Common myeloid progenitor, CD34-positive (primary cell): Measurements from ENCODE around the gene BOD1L2.

ENCODE experiments used
- CTCF ChIA-PET: fragments of 350-600 bp; sonication (Branson Sonifier 250); formaldehyde crosslinking; loops from one replicate; lab custom pipeline; 2021; ENCODE audit warnings: antibody characterized with exemption; lab: Charles Lee
- POLR2A ChIA-PET: fragments of 350-600 bp; sonication (Branson Sonifier 250); formaldehyde crosslinking; loops from one replicate; lab custom pipeline; 2021; ENCODE audit warnings: antibody characterized with exemption; lab: Charles Lee
- DNase-seq, 3 donors: peaks; one replicate each; pipeline versions ENCODE4 v3.0.0 to v3.0.0-alpha.2; 2013
- H3K27ac ChIP-seq, 2 experiments: 1 replicate in 1 of 2; 2 replicates in 1 of 2; pipeline ENCODE4 v1.7.0; 2013; ENCODE audit warnings: inconsistent platforms in 2 of 2, low read length in 2 of 2, mild to moderate bottlenecking in 2 of 2, low read depth in 1 of 2, moderate library complexity in 1 of 2; ENCODE audit not compliant: severe bottlenecking in 2 of 2, insufficient read depth in 1 of 2, poor library complexity in 1 of 2
- H3K27me3 ChIP-seq, 5 experiments: replicated peaks in 2 of 5; 1 replicate in 3 of 5; 2 replicates in 2 of 5; pipeline versions ENCODE4 v1.6.1 to v1.7.0; 2013; ENCODE audit warnings: low read length in 4 of 5, mild to moderate bottlenecking in 2 of 5, moderate library complexity in 2 of 5, inconsistent platforms in 1 of 5; ENCODE audit not compliant: insufficient read depth in 5 of 5, control insufficient read depth in 4 of 5
- H3K36me3 ChIP-seq, 4 experiments: 1 replicate in 2 of 4; 2 replicates in 2 of 4; pipeline versions ENCODE4 v1.6.1 to v1.7.0; 2013; ENCODE audit warnings: low read length in 3 of 4, control low read depth in 1 of 4, mild to moderate bottlenecking in 1 of 4; ENCODE audit not compliant: control insufficient read depth in 4 of 4, insufficient read depth in 4 of 4
- H3K4me1 ChIP-seq, 4 experiments: 1 replicate in 3 of 4; 2 replicates in 1 of 4; pipeline versions ENCODE4 v1.6.1 to v1.7.1; 2013; ENCODE audit warnings: low read length in 3 of 4, mild to moderate bottlenecking in 3 of 4, control low read depth in 1 of 4, inconsistent platforms in 1 of 4, moderate library complexity in 1 of 4; ENCODE audit not compliant: control insufficient read depth in 4 of 4, insufficient read depth in 4 of 4; ENCODE audit errors: control extremely low read depth in 1 of 4
- H3K4me3 ChIP-seq, 7 experiments: 1 replicate in 4 of 7; 2 replicates in 3 of 7; pipeline versions ENCODE4 v1.5.1 to v1.7.0; 2013; ENCODE audit warnings: mild to moderate bottlenecking in 7 of 7, low read length in 6 of 7, moderate library complexity in 6 of 7, inconsistent platforms in 2 of 7, low read depth in 2 of 7, control low read depth in 1 of 7; ENCODE audit not compliant: insufficient read depth in 4 of 7, control insufficient read depth in 1 of 7; ENCODE audit errors: extremely low read depth in 1 of 7
- H3K9me3 ChIP-seq, 5 experiments: 1 replicate in 4 of 5; 2 replicates in 1 of 5; pipeline versions ENCODE4 v1.6.1 to v1.7.1; 2013; ENCODE audit warnings: low read length in 4 of 5, mild to moderate bottlenecking in 2 of 5, inconsistent platforms in 1 of 5, low read depth in 1 of 5, moderate library complexity in 1 of 5; ENCODE audit not compliant: control insufficient read depth in 4 of 5, insufficient read depth in 2 of 5; ENCODE audit errors: control extremely low read depth in 1 of 5
- WGBS: methylation state at CpG from one replicate; pipeline ENCODE4 v1.1.5; 2013; ENCODE audit not compliant: insufficient coverage; 5-methylcytosine and 5-hydroxymethylcytosine counted together

Gene BOD1L2

GRCh38 chr18:57198073-57198472 is 51.2 kb downstream of the BOD1L2 start:
- CTCF ChIA-PET: no interaction called here
- Histone ChIP-seq H3K9me3 (no peaks in the 10 kb centered on the region), H3K4me3 (no peak overlapping the region), H3K27me3 (peaks cover 0 to 5% (median 1%) of the 10 kb centered on the region in 5 experiments), H3K36me3 (no peaks in the 10 kb centered on the region), H3K4me1 (no peaks in the 10 kb centered on the region), H3K27ac (no peak overlapping the region)
- WGBS: no CpG with 5 or more reads among the region's 1 CpG
- POLR2A ChIA-PET: no interaction called here
- DNase-seq: no peak
